CD4-positive, alpha-beta T cell treated with Interleukin-15 for 4 hours (primary cell): ENCODE results near the gene PCDHGB2.
"Not testable (repeated sequence)": the region's sequence is repeated elsewhere in the genome, so short reads cannot be mapped to it uniquely, and the experiment has no call there.

Source experiments
- DNase-seq: peaks from one replicate; pipeline ENCODE4 v3.0.0-alpha.2; 2020; ENCODE audit warnings: low spot score

PCDHGB2 gene

GRCh38 chr5:141349917-141350619 lies 9.7 kb upstream of the PCDHGB2 start, which contains the start of gene PCDHGB1:
Gene PCDHGB1, plus strand, starts transcription at chr5:141350099. Its CDS starts 162 bp downstream, at chr5:141350261.
- DNase-seq: peak; percentile 31

GRCh38 chr5:141351591-141351990 lies 8.2 kb upstream of the PCDHGB2 start:
- no peak for DNase-seq

DNA sequence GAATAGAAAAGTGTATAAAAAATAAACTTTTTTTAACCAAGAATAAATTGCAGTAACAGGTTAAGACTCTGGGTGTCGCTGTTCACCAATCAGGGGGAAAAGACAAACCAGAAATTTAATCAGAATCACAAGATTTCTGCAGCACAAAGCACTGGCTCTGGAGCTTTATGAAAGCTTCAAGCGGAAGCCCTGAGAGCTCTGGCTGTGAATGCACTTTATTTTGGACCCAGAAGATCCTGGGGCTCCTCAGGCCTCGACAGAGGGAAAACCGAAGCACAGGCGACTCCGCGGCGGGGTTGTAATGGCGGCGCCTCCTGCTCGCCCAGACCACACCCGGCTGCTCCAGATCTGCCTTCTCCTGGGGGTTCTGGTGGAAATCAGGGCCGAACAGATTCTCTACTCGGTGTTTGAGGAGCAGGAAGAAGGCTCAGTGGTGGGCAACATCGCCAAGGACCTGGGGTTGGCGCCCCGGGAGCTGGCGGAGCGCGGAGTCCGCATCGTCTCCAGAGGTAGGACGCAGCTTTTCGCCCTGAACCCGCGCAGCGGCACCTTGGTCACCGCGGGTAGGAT lies 4.8 kb upstream of the PCDHGB2 start, which contains the start of gene PCDHGA4:
Gene PCDHGA4, plus strand, starts transcription at position 122 of the 570 bp plus-strand sequence. Its CDS starts 87 bp downstream, at position 209.
- peak; percentile 1 for DNase-seq

GRCh38 chr5:141355641-141356040 lies 4.2 kb upstream of the PCDHGB2 start:
- DNase-seq: no peak

DNA sequence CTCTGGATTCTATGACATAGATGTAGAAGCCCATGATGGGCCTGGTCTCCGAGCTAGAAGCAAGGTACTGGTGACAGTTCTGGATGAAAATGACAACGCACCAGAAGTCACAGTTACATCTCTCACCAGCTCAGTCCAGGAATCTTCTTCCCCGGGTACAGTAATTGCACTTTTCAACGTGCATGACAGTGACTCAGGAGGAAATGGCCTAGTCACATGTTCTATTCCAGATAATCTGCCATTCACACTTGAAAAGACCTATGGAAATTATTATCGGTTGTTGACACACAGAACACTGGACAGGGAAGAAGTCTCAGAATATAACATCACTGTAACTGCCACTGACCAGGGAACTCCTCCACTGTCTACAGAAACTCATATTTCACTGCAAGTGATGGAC lies 3.7 kb upstream of the PCDHGB2 start:
- DNase-seq: no peak

- DNase-seq: no peak
Measured at GRCh38 chr5:141356950-141357349, 2.8 kb upstream of the PCDHGB2 start.

GRCh38 chr5:141360685-141361084 lies 891 bp downstream of the PCDHGB2 start:
- no peak for DNase-seq

DNA sequence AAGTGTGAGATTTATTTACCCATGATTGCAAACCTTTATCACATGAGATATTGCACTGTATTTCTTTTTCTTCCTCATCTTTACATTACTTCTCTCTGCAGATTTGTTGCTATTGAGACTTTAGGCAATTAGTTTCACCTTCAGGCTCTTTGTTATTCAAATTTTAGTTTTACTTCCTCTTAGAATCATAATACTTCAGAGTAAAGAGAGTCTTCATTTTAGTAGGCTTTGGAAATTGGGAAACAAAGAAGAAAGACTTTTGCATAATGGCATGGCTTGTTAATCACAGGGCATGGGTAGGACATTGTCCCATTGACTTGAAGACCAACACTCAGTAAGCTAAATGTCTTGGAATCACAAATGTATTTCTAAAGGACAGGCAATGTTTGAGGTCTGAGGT lies 2.9 kb downstream of the PCDHGB2 start:
- no peak for DNase-seq

- DNase-seq: no peak
Measured at GRCh38 chr5:141363952-141364660, 4.3 kb downstream of the PCDHGB2 start, which contains the start of gene PCDHGA5. Gene PCDHGA5, plus strand, starts transcription at chr5:141364162. Its CDS starts 169 bp downstream, at chr5:141364331.

DNA sequence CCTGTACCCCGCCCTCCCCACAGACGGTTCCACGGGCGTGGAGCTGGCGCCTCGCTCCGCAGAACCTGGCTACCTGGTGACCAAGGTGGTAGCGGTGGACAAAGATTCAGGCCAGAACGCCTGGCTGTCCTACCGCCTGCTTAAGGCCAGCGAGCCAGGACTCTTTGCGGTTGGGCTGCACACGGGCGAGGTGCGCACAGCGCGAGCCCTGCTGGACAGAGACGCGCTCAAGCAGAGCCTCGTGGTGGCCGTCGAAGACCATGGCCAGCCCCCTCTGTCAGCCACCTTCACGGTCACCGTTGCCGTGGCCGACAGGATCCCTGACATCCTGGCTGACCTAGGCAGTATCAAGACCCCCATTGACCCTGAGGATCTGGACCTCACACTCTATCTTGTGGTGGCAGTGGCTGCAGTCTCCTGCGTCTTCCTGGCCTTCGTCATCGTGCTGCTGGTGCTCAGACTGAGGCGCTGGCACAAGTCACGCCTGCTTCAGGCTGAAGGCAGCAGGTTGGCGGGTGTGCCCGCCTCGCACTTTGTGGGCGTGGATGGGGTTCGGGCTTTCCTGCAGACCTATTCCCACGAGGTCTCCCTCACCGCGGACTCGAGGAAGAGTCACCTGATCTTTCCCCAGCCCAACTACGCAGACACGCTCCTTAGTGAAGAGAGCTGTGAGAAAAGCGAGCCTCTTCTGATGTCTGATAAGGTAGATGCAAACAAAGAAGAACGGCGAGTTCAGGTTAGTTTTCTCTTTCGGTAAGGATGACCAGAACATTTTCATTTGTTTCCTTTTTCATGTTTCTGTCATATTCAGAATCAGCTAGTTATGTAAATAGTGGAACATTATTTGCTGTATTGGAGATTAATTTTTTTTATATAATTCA lies 6.5 kb downstream of the PCDHGB2 start:
- no peak for DNase-seq

- DNase-seq: peak; percentile 37
Measured at GRCh38 chr5:141369994-141370848, 10.4 kb downstream of the PCDHGB2 start, which contains the start of gene PCDHGB3. Gene PCDHGB3, plus strand, starts transcription at chr5:141370242. Its CDS starts 153 bp downstream, at chr5:141370395.

- no peak for DNase-seq
Measured at GRCh38 chr5:141371572-141372475, 12.0 kb downstream of the PCDHGB2 start.

GRCh38 chr5:141373673-141374317 lies 14.0 kb downstream of the PCDHGB2 start, which contains the start of gene PCDHGA6:
Gene PCDHGA6, plus strand, starts transcription at chr5:141373891. Its CDS starts 193 bp downstream, at chr5:141374084.
- DNase-seq: no peak

DNA sequence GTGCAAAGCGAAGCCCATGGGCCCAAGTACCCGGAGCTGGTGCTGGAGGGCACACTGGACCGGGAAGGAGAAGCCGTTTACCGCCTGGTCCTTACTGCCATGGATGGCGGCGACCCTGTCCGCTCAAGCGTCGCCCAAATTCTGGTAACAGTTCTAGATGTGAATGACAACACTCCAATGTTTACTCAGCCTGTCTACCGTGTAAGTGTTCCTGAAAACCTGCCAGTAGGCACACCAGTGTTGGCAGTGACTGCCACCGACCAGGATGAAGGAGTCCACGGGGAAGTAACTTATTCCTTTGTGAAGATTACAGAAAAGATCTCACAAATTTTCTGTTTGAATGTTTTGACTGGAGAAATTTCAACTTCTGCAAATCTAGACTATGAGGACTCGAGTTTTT lies 14.8 kb downstream of the PCDHGB2 start:
- no peak for DNase-seq

GRCh38 chr5:141375444-141376155 lies 15.8 kb downstream of the PCDHGB2 start:
- DNase-seq: not testable (repeated sequence)

DNA sequence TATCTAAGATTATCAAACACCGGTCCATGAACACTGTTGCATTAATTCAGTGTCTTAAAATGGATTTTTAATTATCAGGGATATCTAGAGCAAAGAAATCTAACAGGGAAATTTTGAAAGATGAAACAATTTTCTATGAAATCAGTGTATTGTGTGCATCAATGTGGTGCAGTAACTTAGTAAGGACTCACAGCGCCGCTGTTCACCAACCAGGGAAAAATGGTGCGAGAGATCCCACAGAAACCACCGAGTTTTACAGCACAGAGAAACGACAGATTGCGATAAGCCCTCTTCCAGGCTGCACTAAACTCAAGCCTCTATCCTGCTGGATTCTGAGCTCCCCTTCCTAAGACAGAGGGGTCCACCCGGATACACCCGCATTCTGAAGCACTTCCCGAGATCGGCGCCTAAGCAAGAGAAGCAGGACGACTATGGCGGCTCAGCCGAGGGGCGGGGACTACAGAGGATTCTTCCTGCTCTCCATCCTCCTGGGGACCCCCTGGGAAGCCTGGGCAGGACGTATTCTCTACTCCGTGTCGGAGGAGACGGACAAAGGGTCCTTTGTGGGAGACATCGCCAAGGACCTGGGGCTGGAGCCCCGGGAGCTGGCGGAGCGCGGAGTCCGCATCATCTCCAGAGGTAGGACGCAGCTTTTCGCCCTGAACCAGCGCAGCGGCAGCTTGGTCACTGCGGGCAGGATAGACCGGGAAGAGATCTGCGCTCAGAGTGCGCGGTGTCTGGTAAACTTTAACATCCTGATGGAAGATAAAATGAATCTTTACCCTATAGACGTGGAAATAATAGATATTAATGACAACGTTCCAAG lies 22.9 kb downstream of the PCDHGB2 start, which contains the start of gene PCDHGA7:
Gene PCDHGA7, plus strand, starts transcription at position 274 of the 826 bp plus-strand sequence. Its CDS starts 158 bp downstream, at position 432.
- no peak for DNase-seq

- no peak for DNase-seq
Measured at GRCh38 chr5:141383345-141383744, 23.6 kb downstream of the PCDHGB2 start.
